GM13977 (cell line): ENCODE measurements around the gene ZNF652.

Experiments
- DNase-seq: peaks from one replicate; pipeline ENCODE4 v3.0.0; 2012; ENCODE audit warnings: low spot score
- in situ Hi-C: fragments of 300-500 bp; cut with MboI; formaldehyde crosslinking; loops from one replicate; pipeline ENCODE4 v1.12.0; 2022; ENCODE audit warnings: low sequenced_read_pairs, low pct_unique_long_range_greater_than_20kb, mixed read lengths, inconsistent platforms; ENCODE audit not compliant: unreplicated experiment
- TF ChIP-seq, protein P1 (sequence below): IDR thresholded peaks from 2 replicates; pipeline ENCODE4 v1.5.1; 2012; ENCODE audit warnings: mild to moderate bottlenecking, control low read depth; ENCODE audit not compliant: insufficient read depth; ENCODE audit errors: extremely low read depth, missing control alignments

ZNF652 gene

DNA sequence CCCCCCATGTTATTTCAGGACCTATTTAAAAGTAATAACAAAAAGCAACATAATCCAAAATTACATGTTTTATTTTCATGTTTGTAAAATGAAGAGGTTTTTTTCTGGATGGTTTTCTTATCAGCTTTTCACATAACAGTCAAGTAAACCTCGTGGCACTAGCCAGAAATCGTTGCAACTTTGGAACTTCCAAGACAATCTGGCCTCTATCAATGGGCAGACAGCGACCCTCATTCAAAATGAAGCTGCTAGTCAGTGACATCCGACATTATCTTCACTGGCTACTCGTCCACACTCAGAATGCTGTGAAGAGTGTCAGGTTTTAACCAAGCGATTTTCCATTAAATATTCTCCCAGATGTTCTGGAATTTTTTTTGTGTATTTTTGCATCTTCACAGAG is 22.7 kb downstream of the ZNF652 start:
- TF ChIP-seq, protein P1, sequence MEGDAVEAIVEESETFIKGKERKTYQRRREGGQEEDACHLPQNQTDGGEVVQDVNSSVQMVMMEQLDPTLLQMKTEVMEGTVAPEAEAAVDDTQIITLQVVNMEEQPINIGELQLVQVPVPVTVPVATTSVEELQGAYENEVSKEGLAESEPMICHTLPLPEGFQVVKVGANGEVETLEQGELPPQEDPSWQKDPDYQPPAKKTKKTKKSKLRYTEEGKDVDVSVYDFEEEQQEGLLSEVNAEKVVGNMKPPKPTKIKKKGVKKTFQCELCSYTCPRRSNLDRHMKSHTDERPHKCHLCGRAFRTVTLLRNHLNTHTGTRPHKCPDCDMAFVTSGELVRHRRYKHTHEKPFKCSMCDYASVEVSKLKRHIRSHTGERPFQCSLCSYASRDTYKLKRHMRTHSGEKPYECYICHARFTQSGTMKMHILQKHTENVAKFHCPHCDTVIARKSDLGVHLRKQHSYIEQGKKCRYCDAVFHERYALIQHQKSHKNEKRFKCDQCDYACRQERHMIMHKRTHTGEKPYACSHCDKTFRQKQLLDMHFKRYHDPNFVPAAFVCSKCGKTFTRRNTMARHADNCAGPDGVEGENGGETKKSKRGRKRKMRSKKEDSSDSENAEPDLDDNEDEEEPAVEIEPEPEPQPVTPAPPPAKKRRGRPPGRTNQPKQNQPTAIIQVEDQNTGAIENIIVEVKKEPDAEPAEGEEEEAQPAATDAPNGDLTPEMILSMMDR: no peak
- in situ Hi-C loops: no loop called here
- DNase-seq: no peak

DNA sequence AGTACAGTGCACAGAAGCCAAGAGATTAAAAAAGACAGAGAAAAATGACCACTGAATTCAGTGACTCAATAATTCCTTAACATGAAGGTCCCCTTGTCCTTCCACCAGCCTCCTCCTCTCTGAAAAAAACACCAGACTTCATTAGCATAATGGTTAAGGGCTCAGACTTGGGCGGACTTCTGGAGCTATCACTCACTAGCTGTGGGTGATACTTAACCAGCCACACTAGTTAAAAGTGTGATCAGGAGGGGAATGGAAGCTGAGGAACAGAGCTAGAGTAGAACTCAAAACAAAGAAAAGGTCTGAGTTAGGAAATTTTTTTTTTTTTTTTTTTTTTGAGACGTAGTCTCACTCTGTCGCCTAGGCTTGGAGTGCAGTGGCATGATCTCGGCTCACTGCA is 23.2 kb downstream of the ZNF652 start:
- TF ChIP-seq, protein P1: no peak
- in situ Hi-C loops: no loop called here
- DNase-seq: no peak

DNA sequence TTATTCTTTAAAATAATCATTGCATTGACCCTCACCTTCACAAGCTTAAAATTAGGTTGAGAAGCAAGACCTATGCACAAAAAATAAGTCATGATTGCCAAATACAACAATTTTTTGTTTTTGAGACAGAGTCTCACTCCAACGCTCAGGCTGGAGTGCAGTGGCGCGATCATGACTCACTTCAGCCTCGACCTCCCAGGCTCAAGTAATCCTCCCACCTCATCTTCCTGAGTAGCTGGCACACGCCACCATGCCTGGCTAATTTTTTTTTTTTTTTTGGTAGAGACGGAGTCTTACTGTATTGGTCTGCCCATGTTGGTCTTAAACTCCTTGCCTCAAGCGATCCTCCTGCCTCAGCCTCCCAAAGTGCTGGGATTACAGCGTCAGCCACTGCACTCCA is 24.2 kb downstream of the ZNF652 start:
- in situ Hi-C loops: no loop called here
- TF ChIP-seq, protein P1: no peak
- no peak for DNase-seq

DNA sequence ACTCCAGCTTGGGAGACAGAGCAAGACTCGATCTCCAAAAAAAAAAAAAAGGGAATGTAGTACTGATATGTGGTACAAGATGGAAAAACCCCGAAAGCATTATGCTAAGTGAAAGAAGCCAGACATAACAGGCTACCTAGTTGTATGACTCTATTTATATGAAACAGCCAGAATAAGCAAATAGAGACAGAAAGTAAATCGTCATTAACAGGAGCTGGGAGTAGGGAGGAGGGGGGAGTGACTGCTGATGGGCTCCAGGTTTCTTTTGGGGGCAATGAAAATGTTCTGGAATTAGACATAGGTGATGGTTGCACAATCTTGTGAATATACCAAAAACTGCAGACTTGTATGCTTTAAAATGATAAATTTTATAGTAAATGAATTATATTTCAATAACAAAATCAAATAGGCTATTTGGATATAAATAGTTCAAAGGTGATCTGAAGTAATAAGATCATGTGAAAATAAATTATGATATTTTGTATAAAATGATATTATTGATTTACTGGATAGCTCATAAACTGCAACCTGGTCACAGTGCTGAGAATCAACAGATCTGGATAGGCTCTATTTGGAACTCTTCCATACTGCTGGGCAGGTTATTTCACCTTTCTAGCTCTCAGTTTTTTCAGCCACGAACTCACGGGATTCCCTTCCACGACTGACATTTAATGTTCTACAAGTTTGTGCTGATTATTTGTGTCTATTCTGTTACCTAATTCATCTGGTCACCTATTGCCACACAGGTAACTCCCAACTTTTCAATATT is 27.1 kb downstream of the ZNF652 start:
- TF ChIP-seq, protein P1: no peak
- DNase-seq: no peak
- in situ Hi-C loops: no loop called here

DNA sequence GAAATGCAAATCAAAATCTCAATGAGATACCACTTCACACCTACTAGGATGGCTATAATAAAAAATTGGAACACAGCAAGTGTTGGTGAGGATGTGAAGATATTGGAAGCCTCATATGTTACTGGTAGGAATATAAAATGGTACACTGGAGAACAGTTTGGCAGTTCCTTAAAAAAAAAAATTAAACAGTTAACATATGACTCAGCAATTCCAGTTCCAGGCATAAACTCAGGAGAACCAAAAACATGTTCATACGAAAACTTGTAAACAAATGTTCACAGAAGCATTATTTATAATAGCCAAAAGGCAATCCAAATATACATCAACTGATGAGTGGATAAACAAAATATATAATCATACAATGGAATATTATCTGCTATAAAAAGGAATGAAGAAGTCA is 28.2 kb downstream of the ZNF652 start:
- no peak for DNase-seq
- in situ Hi-C loops: no loop called here
- TF ChIP-seq, protein P1: no peak

DNA sequence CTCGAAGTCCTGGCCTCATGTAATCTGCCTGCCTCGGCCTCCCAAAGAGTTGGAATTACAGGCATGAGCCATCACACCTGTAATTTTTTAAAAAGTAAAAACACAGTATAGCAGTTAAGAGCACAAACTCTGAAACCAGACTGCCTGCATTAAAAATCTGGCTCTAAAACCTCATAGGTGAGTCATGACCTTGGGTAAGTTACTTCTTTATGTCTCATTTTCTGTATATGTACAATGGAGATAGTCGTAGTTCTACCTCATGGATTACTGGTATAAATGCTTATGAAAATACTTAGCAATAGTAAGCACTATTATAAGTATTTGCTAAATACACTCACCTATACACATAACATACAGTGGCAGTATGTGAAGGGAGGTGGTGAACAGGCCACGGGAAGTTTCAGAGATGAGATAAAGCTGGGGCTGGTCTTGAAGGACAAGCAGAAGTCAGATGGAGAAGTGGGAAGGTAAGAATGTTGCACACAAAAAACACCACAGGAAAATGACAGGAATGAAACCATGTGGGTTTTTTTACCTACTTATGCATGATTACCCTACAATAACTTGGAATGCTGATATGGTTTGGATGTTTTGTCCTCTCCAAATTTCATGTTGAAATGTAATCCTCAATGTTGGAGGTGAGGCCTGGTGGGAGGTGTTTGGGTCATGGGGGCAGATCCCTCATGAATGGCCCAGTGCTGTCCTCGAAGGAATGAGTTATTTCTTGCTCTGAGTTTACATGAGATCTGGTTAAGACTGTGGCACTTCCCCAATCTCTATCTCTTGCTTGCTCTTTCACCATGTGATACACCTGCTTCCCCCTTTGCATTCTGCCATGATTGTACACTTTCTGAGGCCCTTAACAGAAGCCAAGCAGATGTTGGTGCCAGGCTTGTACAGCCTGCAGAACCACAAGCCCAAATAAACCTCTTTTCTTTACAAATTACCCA is 33.9 kb downstream of the ZNF652 start:
- DNase-seq: no peak
- in situ Hi-C loops: no loop called here
- TF ChIP-seq, protein P1: peak; percentile 3
